K562 (cell line): Measurements from ENCODE around the gene COL8A2. TPM values are rescaled to one million over a fixed set of nuclear protein-coding genes. Genes with fewer than 3 reads are reported as not detected.

Source experiments
- ARHGAP35 ChIP-seq: fragments of 450-650 bp; IDR thresholded peaks from 2 replicates; pipeline ENCODE4 v1.6.1; 2018; ENCODE audit not compliant: partially characterized antibody
- ATF1 ChIP-seq, 2 experiments: fragments of 450-650 bp in 1 of 2; IDR thresholded peaks; 2 replicates each; pipeline ENCODE4 v1.6.1; 2016; ENCODE audit warnings: missing compliant biosample characterization in 1 of 2, missing genetic modification characterization in 1 of 2
- BMI1 ChIP-seq: fragments of 150-350 bp; IDR thresholded peaks from 2 replicates; pipeline ENCODE4 v1.6.1; 2014; ENCODE audit warnings: low read length
- CC2D1A ChIP-seq: fragments of 450-650 bp; IDR thresholded peaks from 2 replicates; pipeline ENCODE4 v1.6.1; 2017; ENCODE audit warnings: mild to moderate bottlenecking
- CREB3L1 ChIP-seq: fragments of 450-650 bp; IDR thresholded peaks from 2 replicates; pipeline ENCODE4 v1.6.1; 2014; ENCODE audit warnings: low read depth, mild to moderate bottlenecking, moderate library complexity, borderline replicate concordance
- DIDO1 ChIP-seq: fragments of 450-650 bp; IDR thresholded peaks from 2 replicates; pipeline ENCODE4 v1.6.1; 2016; ENCODE audit warnings: low read depth, missing biosample characterization, missing genetic modification characterization
- HEY1 ChIP-seq: fragments of 250-450 bp; sonication (Bioruptor Pico); IDR thresholded peaks from 2 replicates; pipeline ENCODE4 v1.5.0; 2020; ENCODE audit warnings: mild to moderate bottlenecking, moderate library complexity, borderline replicate concordance
- HNRNPUL1 ChIP-seq: fragments of 200-400 bp; formaldehyde crosslinking; IDR thresholded peaks from 2 replicates; pipeline ENCODE4 v1.6.1; 2017; ENCODE audit warnings: low read length
- KLF16 ChIP-seq: IDR thresholded peaks from 2 replicates; pipeline ENCODE4 v1.6.1; 2016; ENCODE audit warnings: antibody characterized with exemption
- MAFG ChIP-seq: fragments of 450-650 bp; conservative IDR thresholded peaks from 2 replicates; pipeline ENCODE4 v1.6.1; 2016; ENCODE audit warnings: missing genetic modification characterization, missing compliant biosample characterization
- MTF1 ChIP-seq: fragments of 250-450 bp; sonication (Bioruptor Pico); IDR thresholded peaks from 2 replicates; pipeline ENCODE4 v1.9.0; 2021; ENCODE audit warnings: moderate library complexity, mild to moderate bottlenecking, inconsistent platforms, borderline replicate concordance
- NONO ChIP-seq, 2 experiments: fragments of 200-400 bp in 1 of 2; fragments of 450-650 bp in 1 of 2; formaldehyde crosslinking in 1 of 2; IDR thresholded peaks; 2 replicates each; pipeline ENCODE4 v1.6.1; 2017; ENCODE audit warnings: low read depth in 2 of 2, mild to moderate bottlenecking in 2 of 2, moderate library complexity in 2 of 2, low read length in 1 of 2
- RBBP5 ChIP-seq: fragments of 200-600 bp; sonication (generic); IDR thresholded peaks from 2 replicates; pipeline ENCODE4 v1.6.1; 2012; ENCODE audit warnings: borderline replicate concordance, mild to moderate bottlenecking, low read length, control low read depth, inconsistent platforms; ENCODE audit not compliant: insufficient read depth, poor library complexity, severe bottlenecking
- SMAD1 ChIP-seq: fragments of 150-350 bp; IDR thresholded peaks from 2 replicates; pipeline ENCODE4 v1.6.1; 2014; ENCODE audit warnings: low read length, low read depth; ENCODE audit not compliant: partially characterized antibody
- SREBF1 ChIP-seq: fragments of 150-350 bp; IDR thresholded peaks from 2 replicates; pipeline ENCODE4 v1.6.1; 2014; ENCODE audit warnings: antibody characterized with exemption, low read depth, low read length, borderline replicate concordance
- U2AF1 ChIP-seq: fragments of 200-400 bp; formaldehyde crosslinking; optimal IDR thresholded peaks from 2 replicates; pipeline ENCODE3; 2017; ENCODE audit warnings: mild to moderate bottlenecking, low read depth, low read length, moderate library complexity
- ZNF644 ChIP-seq: fragments of 200-800 bp; sonication (Bioruptor generic); IDR thresholded peaks from 2 replicates; pipeline ENCODE4 v1.6.1; 2016; ENCODE audit warnings: low read depth, missing genetic modification characterization, missing compliant biosample characterization
- polyA plus RNA-seq, 8 experiments: library from polyadenylated mRNA; depleted of rRNA in 4 of 8; stranded (reverse) in 5 of 8; unstranded in 3 of 8; fragments of >200 nt; fragmentation: Nextera tagmentation in 2 of 8; fragmentation: Illumina TruSeq in 1 of 8; extraction: Ambion mirVana in 2 of 8; extraction: Trizol in 1 of 8; gene quantifications; 2 replicates each; pipeline versions ENCODE4 v1.2.1 to v1.2.3, GENCODE V29; 2011 to 2014; ENCODE audit warnings: inconsistent platforms in 1 of 8, missing spikeins in 1 of 8
- total RNA-seq, 7 experiments: library from RNA; depleted of rRNA in 6 of 7; stranded (reverse); fragments of >200 nt in 6 of 7; fragmentation: Illumina TruSeq in 2 of 7; extraction: Trizol in 2 of 7; gene quantifications; 2 replicates each; pipeline versions ENCODE4 v1.2.1 to v1.2.3, GENCODE V29; 2011 to 2021; ENCODE audit warnings: low replicate concordance in 1 of 7
- TF ChIP-seq, protein P1 (sequence below): fragments of 250-450 bp; sonication (Bioruptor Pico); IDR thresholded peaks from 2 replicates; pipeline ENCODE4 v1.8.0; 2021; ENCODE audit warnings: moderate library complexity, mild to moderate bottlenecking, inconsistent platforms
- TF ChIP-seq, protein P2 (sequence below), 2 experiments: fragments of 150-350 bp in 1 of 2; IDR thresholded peaks; 2 replicates each; pipeline ENCODE4 v1.6.1; 2012 to 2016; ENCODE audit warnings: low read depth in 2 of 2, low read length in 2 of 2, mild to moderate bottlenecking in 1 of 2, moderate library complexity in 1 of 2

Gene COL8A2
- total and polyA plus RNA-seq, 9 of the 15 experiments (the other 6 are each of a cell fraction or from before 2014, with no cell fraction given): 0.03 to 0.14 (median 0.04) TPM; not detected in 5

GRCh38 chr1:36161641-36162531 is 36.9 kb upstream of the COL8A2 start (continued):
- TF ChIP-seq ARHGAP35 (no peak), BMI1 (no peak), MAFG (no peak), HNRNPUL1 (no peak), SREBF1 (no peak), HEY1 (CRISPR knock-in tag) (no peak), SMAD1 (no peak), KLF16 (no peak), DIDO1 (no peak), NONO (IDR thresholded peaks at IDR 0.05; ENCODE audit: low read depth in 2 of 2, low read length in 1 of 2) (no peak), RBBP5 (no peak), CC2D1A (no peak), MTF1 (CRISPR knock-in tag) (no peak), ATF1 (CRISPR knock-in tag; IDR thresholded peaks at IDR 0.05) (no peak), ATF1 (tag; IDR thresholded peaks at IDR 0.05) (peak; percentile 39; the same call in 1 of the 2 replicates), ZNF644 (tag) (no peak), U2AF1 (no peak), CREB3L1 (no peak)
- TF ChIP-seq, protein P1, sequence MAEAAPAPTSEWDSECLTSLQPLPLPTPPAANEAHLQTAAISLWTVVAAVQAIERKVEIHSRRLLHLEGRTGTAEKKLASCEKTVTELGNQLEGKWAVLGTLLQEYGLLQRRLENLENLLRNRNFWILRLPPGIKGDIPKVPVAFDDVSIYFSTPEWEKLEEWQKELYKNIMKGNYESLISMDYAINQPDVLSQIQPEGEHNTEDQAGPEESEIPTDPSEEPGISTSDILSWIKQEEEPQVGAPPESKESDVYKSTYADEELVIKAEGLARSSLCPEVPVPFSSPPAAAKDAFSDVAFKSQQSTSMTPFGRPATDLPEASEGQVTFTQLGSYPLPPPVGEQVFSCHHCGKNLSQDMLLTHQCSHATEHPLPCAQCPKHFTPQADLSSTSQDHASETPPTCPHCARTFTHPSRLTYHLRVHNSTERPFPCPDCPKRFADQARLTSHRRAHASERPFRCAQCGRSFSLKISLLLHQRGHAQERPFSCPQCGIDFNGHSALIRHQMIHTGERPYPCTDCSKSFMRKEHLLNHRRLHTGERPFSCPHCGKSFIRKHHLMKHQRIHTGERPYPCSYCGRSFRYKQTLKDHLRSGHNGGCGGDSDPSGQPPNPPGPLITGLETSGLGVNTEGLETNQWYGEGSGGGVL: no peak
- TF ChIP-seq, protein P2, sequence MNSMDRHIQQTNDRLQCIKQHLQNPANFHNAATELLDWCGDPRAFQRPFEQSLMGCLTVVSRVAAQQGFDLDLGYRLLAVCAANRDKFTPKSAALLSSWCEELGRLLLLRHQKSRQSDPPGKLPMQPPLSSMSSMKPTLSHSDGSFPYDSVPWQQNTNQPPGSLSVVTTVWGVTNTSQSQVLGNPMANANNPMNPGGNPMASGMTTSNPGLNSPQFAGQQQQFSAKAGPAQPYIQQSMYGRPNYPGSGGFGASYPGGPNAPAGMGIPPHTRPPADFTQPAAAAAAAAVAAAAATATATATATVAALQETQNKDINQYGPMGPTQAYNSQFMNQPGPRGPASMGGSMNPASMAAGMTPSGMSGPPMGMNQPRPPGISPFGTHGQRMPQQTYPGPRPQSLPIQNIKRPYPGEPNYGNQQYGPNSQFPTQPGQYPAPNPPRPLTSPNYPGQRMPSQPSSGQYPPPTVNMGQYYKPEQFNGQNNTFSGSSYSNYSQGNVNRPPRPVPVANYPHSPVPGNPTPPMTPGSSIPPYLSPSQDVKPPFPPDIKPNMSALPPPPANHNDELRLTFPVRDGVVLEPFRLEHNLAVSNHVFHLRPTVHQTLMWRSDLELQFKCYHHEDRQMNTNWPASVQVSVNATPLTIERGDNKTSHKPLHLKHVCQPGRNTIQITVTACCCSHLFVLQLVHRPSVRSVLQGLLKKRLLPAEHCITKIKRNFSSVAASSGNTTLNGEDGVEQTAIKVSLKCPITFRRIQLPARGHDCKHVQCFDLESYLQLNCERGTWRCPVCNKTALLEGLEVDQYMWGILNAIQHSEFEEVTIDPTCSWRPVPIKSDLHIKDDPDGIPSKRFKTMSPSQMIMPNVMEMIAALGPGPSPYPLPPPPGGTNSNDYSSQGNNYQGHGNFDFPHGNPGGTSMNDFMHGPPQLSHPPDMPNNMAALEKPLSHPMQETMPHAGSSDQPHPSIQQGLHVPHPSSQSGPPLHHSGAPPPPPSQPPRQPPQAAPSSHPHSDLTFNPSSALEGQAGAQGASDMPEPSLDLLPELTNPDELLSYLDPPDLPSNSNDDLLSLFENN (IDR thresholded peaks at IDR 0.05; ENCODE audit: low read depth in 2 of 2, low read length in 2 of 2): no peak
